ENCODE measurements around the gene ARHGEF4.
A peak's percentile ranks its signal among the peaks of the same experiment; 100 is the strongest.

ARHGEF4 gene

DNA sequence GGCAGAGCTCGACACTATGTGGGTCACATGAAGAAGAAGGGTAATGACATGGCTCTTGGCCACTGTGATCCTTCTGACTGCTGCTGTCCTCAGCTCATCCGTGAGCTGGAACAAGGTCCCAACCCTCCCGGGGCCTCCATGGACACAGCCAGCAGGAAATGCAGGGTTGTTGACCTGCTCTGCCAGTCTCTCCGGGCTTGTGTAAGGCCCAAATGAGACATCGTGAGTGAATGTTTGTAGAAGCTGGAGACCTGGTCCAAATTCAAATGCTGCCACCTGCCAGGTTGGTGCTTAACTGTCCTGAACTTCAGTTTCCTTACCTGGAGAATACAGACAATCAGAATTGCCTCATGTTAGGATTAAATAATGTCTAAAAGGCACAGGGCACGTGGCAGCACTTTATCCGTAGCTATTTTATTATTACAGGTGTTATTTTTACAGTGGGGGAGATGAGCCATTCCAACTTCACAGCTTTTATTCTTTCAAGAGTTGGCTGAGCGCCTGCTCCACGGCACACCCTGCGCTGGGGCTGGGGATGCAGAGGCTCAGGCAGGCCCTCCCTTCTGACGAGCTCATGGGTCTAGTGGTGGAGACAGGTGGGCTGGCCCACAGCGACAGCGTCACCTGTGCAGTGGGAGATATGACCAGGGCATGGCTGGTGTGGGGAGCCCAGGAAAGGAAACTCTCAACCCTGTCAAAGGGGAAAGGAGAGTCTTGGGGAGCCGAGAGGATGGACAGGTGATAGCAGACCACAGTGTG lies 15.1 kb downstream of the ARHGEF4 start:
- DNase-seq: no peak

DNA sequence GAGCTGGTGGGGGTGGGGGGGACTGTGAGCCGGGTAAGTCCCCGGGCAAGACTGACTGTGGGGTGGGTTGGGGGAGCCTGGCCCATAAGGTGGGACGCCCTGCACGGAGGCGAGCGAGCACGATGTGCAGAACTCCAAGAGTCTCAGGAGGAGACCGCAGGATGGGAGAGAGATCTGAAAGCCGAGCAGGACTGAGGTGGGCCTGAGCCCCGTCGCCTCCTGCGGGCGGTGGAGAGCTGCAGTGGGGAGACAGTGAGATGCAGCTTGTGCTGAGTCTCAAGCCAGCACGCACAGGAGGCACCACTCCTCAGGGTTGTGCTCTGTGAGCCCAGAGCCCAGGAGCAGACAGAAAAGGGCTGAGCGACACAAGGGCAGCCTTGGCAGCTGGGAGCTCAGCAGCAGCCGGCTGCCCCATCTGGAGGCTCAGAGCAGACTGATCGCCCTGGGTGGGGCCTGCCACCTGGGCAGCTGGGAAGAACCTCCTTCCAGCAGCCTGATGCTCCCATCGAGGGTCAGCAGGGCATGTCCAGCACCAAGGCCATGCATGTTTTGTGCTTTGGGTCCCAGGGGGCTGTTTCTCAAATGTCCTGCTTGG lies 15.9 kb downstream of the ARHGEF4 start:
- DNase-seq: peak; percentile 23

DNA sequence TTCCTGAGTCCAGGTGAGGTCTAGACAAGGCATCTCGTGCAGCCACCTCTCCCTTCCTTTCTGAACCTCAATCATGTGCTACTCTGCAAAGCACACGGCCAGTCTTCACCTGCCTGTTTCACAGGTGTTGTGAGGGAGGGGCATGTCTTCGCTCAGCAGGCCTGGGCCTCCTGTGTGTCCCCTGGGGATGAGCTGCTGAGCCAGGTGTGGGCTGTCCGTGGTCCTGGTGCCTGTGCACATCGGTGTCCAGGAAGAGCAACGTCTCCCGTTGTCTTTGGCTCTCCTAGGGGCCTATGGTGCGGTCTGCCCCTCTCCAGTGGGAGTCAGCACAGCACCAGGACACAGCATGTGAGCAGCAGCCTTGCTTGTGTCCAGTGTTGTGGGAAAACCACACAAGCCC lies 16.7 kb downstream of the ARHGEF4 start:
- no peak for DNase-seq

DNA sequence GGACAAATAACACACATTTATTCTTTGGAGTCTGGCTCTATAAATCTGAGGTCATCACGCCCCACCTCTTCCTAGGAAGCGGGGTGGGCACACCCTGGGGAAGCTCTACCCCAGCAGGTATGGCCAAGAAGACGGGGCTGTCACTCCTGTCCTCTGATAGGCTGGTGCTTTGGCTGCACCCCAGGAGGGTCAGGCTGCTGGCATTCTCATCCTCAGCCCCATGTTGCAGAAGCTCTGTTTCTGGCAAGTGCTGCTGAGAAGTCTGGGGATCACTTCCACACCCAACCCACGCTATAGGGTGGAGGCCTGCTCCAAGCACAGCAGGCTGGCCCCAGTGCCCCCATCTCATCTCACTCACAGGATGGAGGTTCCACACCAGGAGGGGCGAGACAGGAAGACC lies 17.6 kb downstream of the ARHGEF4 start:
- DNase-seq: no peak

DNA sequence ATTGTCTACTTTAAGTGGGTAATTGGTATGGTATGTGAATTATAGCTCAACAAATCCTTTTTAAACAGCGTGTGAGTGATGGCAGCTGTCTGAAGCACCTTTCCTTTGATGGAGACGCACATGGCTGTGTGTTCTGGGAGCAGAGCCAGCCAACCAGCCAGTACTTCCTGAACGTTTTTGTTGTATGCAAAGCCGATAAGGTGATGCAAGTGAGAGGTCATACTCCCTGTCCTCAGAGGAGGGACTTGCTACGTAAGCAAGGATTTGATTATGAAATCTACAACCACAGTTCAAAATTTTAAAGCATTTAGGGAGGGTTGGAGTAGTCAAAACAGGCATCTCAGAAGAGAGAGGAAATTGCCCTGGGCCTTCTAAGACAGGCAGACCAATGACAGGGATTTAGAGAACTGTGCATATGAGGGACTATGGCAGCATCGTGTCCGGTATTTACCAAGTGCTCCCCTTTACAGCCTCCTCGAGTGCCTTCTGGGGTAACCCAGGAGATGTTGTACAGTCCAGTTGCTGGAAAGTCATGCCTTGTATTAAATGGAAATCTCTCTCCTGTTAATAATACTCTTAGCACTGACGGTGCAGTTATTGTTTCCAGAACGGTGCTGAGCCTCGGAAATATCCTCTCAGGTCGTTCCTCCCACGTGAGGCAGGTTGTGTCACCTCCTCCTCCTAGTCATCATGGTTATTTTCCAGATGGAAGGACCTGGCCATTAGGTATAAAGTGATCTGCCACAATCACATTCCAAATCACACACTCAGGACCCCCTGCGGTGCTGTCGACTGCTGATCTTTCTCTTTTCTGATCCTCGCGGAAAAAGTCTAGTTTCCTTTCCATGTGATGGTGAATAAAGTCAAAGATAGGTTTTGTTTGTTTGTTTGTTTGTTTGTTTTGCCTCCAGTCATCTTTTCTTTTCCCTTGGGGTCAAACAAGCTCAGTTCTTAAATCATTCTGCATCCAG lies 28.4 kb downstream of the ARHGEF4 start:
- DNase-seq: peak; percentile 55

DNA sequence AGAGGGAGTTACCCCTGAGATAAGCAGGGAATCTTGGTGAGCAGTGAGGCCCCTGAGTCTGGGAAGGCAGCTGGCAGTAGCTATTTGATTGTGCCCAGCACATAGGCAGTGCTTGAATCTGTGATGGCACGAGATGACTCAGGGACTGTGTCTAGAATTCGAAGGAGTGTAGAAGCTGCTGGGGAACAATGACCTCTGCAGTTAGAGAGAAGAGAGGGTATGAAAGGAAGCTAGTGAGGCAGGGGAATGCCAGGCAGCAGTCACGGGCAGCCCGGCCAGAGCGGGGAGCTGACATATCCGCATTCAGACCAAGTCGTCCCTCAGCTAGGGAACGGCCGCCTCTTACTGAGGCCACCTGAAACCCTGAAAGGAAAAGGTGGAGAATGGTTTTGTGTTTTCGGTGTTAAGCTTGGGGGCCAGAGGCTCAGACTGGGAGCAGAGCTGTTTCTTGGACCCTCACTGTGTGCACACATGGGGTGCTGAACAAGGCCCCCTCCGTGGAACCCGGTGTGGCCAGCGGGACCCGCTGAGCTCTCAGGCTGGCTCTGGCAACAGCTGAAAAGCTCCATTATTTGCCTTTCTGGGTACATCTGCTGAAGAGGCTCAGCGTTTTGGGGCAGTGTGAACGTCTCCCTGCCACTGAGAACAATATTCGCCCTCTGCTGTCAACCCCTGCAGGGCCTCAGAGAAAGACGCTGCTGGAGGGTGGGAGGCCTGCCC lies 32.9 kb downstream of the ARHGEF4 start:
- DNase-seq: no peak

DNA sequence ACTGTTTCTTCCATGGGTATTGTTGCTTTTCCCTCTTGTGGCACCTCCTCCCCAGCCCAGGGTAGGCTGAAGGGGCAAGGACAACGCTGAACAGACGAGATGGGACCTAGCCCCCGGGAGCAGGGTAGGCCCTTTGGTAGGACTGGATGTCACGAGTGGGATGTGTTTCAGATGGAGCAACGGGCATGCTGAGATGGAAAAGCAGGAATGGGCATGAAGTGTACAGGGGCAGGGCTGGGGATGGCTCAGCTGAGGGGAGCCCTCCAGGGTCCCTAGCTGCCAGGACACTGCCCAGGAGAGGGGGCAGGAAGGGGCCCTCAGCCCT lies 33.4 kb downstream of the ARHGEF4 start:
- DNase-seq: no peak

DNA sequence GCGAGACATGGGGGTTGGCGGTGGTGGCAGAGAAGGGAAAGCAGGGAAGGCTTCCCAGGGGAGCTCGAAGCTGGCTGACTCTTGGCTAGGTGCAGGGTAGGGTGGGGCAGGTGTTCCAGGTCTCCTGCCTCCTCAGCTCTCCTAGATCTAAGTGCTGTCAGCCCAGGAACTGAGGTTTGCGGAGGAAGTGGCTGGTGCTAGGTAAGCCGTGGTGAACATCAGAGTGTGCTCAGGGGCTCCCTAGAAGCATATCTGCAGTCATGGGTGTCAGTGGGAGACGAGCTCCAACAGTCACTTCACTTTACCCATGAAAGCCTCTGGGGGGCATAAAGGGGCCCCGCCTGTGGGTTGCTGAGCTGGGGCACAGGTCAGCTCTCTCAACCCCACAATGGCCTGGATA lies 34.1 kb downstream of the ARHGEF4 start:
- no peak for DNase-seq

DNA sequence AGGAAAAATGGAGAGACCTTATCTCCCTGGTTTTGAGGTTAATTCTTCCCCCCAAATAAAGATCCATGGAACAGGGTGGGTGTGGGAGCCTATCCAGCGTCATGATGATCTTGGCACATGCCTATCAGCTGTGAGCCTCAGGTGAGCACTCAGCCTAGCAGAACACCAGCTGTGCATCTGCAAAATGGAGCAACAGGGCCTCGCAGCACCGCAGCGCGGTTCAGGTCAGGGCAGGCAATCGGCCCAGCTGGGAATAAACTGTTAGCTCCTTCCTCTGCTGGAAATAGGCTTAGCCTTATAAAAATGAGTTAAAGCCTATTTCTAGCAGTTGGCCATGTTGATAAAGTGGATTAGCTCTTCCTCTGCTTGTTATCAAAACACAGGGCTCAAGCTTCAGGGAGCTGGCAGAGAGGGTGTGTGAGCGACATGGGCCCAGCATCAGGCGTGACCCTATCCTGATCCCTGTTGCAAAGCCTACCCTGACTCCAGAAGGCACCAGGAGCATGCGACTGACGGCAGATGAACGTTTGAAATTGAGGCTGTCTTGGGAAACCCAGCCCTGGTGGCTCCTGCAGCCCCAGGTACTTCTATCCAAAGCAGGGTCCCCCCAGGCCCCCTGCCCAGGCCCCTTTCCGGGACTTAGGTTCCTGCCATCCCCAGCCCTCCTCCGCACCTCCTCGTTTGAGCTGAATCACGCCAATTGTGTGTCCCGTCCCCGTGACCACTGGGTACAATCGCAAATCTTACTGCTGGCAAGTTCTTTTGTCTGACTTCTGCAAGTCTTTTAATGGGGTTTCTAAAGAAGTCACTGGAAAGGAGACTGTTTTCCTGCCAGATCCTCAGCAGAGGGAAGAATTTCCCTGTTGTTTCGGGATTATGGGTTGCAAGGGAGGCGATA lies 35.4 kb downstream of the ARHGEF4 start:
- DNase-seq: no peak

DNA sequence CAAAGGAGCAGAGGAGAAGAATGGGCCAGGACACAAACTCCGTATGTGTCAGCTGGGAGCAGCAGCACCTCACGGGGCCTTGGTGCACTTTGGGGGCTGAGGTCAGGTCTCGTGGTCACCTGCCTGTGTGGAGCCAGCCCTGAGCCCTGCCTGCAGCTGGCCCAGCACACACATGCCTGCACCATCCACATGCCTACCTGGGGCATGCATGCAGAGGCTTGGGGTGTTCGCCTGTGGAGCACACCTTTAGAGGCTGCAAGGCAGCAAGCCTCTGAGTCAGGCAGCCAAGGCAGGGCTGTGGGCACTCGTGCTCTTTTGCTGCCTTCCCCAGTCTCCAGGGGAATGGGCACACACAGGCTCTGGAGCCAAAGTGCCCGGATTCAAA lies 36.0 kb downstream of the ARHGEF4 start:
- no peak for DNase-seq

DNA sequence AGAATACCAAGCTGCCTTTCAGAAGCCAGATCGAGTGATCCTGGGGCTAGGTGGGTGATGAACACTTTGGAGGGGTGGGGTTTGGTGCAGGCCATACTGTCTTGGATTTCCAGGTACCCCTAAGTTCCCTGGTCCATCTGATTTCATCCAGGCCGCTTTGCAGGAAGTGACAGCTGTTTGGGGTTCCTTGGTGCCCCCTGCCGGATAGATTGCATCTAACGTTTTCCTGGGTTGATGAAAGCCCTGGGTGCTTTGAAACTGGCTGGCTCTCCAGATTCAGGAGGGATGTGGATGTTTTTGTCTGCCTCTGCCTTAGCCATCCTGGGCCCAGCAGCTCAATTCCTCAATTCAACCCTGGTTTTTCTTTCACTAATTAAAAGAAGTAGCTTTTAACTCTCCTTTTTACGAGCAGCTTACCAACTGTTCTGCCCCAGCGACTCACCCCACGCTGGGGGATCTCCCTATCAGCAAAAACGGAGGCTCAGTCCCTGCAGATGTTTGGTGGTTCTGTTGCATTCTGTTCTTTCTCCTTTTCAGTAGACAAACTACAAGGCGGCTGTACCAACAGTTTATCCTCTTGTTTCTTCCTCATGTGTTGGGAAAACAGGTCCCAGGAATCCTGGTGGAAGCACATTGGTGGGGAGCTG lies 37.1 kb downstream of the ARHGEF4 start:
- DNase-seq: peak; percentile 57

DNA sequence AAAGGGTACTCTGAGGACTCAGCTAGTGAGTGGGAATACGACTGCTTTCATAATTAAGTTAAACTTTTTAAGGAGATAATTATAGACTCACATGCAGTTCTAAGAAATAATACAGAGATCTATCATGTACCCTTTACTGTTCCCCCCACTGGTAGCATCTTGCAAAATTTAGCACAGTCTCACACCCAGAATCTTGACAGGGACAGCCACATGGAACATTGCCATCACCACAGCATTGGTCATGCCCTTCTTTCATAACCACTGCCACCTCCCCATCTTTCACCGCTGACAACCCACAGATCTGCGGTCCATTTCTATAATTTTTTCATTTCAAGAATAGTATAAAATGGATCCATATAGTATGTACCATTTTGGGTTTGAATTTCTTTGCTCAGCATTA lies 37.8 kb downstream of the ARHGEF4 start:
- no peak for DNase-seq

DNA sequence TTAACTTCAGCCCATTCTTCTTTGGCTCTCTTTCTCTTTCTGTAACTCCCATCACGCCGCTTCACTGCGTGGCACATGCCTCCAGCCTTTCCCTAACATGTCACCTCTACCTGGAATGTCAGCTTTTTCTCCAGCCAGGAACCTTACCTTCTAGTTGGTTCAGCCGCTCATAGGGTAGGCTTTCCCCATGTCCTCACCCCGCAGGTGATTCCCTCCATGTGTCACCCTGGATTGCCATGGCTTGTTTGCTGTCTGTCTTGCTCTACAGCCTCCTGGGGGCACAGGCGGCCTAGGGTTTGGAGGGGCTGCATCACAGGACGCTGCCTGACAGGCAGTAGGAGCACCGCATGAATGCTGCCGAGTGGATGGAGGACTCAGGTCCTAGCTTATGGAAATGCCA lies 39.2 kb downstream of the ARHGEF4 start:
- no peak for DNase-seq

DNA sequence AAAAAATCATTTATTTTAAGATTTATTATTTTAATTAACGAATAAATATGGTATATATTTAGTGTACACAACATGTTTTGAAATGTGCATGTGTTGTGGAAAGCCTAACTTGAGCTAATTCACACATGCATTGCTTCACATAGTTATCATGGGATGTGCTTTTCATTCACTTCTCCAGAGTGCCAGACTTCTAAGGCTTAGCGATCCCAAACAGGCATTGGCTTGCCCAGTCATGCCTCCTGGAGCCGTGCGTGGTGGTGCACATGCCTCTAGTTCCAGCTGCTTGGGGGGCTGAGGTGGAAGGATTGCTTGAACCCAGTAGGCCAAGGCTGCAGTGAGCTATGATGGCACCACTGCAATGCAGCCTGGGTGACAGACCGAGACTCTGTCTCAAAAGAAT lies 40.5 kb downstream of the ARHGEF4 start:
- no peak for DNase-seq

DNA sequence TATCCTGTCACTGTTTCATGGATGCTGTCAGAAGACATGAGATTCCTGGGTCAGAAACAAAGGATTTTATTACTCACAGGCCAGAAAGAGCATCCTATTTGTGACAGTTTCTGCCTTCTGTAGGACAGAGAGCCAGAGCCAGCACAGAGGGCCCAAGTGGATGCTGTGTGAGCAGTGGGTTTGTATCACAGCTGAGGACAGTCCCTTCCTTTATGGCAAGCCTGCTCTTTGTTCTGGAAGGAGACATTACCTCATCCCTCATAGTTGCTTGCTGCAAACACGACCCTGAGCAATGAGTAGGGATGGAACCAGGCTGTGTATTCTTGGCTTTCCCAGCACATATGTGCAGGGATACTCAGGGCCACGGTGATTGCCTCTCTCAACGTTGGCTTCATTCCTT lies 41.6 kb downstream of the ARHGEF4 start:
- DNase-seq: no peak

DNA sequence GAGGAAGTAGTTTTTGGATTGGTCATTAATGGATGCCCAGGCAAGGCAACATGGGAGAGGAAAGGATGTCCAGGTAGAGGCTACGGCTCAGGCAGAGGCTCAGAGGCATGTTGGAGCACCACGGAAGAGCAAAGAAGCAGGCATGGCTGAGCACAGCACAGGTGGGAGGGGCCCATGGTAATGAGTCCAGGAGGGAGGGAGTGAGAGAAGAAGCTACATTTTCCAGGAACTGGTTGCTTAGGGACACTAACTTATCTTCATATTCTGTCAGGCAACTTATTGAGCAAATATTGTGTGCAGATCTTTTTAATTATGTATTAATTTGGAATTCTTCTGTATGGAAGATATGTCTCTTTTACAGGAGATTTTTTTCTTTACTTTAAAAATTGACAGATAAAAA lies 42.2 kb downstream of the ARHGEF4 start:
- DNase-seq: no peak

DNA sequence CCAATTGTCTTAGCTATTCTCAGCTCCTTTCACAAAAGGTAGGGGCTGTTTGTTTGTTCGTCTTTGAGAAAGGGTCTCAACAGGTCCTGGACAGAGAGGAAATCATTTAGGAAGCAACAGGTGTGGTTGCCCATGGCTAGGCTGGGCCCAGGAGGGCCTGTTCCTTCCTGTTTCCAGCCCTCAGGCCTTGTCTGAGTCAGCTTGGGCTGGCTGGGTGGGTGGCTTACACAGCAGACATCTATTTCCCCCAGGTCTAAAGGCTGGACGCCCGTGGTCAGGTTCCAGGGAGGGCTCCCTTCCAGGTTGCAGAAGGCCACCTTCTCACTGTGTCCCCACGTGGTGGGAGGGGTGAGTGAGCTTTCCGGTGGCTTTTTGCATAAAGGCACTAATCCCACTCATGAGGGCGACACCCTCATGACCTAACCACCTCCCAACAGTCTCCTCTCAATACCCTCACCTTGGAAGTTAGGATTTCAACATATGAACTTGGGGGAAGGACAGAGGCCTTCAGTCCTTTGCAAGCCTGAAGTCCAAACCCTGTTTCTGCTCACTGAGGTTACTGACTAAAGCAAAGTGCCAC lies 45.5 kb downstream of the ARHGEF4 start:
- DNase-seq: no peak

DNA sequence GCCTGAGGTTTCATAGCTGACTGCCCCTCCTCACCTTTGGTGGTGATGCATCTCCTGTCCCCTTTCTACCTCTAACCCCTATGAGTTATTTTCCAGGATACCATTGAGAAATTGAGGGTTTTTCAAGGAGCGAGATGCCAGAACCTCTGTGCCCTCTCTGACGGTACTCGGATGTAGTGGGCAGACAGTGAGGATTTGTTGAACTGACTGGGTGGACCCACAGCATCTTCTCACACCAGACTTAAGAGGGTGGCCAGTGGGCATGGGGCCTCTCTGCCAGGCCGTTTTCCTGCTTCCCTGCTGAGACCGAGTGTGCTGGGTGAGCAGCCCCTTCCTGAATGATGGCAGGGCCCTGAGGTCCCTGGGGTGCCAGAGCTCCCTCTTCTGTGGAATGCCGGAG lies 46.3 kb downstream of the ARHGEF4 start:
- DNase-seq: no peak

DNA sequence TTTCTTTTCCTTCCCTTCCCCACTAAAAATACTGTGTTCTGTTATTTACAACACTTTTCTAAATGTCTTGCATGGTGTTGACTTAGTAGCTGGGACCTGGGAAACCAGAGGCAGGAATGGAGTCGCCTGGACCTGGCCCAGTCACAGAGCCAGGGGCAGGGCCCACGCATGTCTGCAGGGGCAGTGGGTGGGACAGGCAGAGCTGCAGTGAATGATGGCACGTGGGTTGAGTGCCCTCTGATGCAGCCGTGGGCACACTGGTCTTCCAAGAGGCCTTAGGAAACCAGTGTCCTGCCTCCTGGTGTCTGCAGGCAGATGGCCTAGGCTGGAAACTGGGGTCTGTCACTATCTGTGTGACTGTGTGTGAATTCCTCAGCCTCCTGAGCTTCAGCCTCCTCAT lies 46.8 kb downstream of the ARHGEF4 start:
- no peak for DNase-seq

DNA sequence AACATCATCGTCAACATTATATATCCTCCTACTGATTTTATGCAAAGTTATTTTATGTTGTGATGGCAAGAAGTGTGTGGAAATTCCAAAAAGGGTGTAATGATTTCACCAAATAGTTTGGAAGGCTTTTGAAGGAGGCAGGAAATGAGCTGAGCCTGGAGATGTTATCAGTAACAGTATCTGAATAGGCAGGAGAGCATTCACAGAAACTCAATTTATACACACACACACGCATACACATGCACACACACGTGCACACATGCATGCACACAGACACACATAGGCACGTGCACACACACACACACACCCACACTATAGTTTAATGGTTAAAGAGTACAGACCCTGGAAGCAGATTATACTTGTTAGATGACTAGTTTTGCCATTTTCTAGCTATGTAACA lies 47.3 kb downstream of the ARHGEF4 start:
- no peak for DNase-seq

DNA sequence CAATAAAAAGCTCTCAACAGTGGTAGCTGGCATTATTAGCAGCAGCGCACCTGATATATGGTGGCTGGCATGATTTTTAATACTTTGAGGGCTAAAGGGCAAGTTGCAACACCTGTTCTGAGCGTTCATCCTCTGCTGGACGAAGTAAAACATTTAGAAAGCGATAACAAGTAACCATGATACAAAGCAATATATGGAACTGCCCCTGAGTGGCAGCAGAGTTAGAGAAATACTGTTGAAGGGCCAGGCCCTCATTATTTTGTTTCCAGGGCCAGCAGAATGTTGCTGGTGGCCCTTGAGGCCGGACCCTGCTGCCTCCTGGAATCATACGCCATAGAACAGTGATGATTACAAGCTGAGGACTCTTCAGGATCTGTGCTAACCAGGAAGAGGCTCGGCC lies 47.8 kb downstream of the ARHGEF4 start:
- no peak for DNase-seq

Data from RPMI8226 (cell line).